HepG2 (cell line): ENCODE data around the gene PTGIS. TPM values are rescaled to one million over a fixed set of nuclear protein-coding genes. Genes with fewer than 3 reads are reported as not detected.

Experiments used
- ATAC-seq: fragments of 200-7000 bp; cut with Tn5 transposase; 3 replicates; pipeline ENCODE4 v1.9.1; 2020; ENCODE audit warnings: mild to moderate bottlenecking, moderate library complexity
- BruUV-seq: library from RNA; stranded (reverse); fragments of 400-500 nt; replicated peaks from 2 replicates; lab custom pipeline; 2021; lab: Mats Ljungman, UMichigan
- CTCF ChIA-PET: fragments of 300-600 bp; formaldehyde crosslinking; extraction: SDS; loops from one replicate; lab custom pipeline; 2021; ENCODE audit warnings: low total read pairs, inconsistent platforms, low intra/inter-chr PET ratio; lab: Yijun Ruan, JAX
- POLR2A ChIA-PET: fragments of 350-600 bp; sonication (Branson Sonifier 250); formaldehyde crosslinking; loops from one replicate; lab custom pipeline; 2020; ENCODE audit warnings: antibody characterized with exemption, inconsistent platforms; lab: Yijun Ruan, JAX
- DNase-seq: peaks from one replicate; pipeline ENCODE4 v3.0.0-alpha.2; 2015; ENCODE audit warnings: low spot score
- FAIRE-seq: peaks from 3 replicates; lab custom pipeline; 2011; peaks lifted over from hg19 to GRCh38; lab: Jason Lieb, UNC
- H2AFZ ChIP-seq: one replicate; pipeline ENCODE4 v1.6.1; 2011; ENCODE audit warnings: low read length, inconsistent platforms
- H3K27ac ChIP-seq: fragments of 300-600 bp; 3 replicates; pipeline ENCODE4 v1.8.0; 2011; ENCODE audit warnings: mixed run types, mild to moderate bottlenecking, mixed read lengths, low read length, inconsistent platforms; ENCODE audit not compliant: insufficient read depth; ENCODE audit errors: extremely low read length
- H3K27me3 ChIP-seq, 2 experiments: fragments of 200-600 bp in 1 of 2; 2 replicates in 1 of 2; 3 replicates in 1 of 2; pipeline versions ENCODE4 v1.6.0 to v1.8.0; 2011; ENCODE audit warnings: low read length in 2 of 2, mild to moderate bottlenecking in 2 of 2, moderate library complexity in 2 of 2, inconsistent platforms in 1 of 2; ENCODE audit not compliant: insufficient read depth in 2 of 2, control insufficient read depth in 1 of 2
- H3K36me3 ChIP-seq, 2 experiments: fragments of 200-600 bp in 1 of 2; replicated peaks in 1 of 2; 2 replicates in 1 of 2; 3 replicates in 1 of 2; pipeline versions ENCODE4 v1.5.1 to v1.8.0; 2011; ENCODE audit warnings: low read length in 2 of 2, inconsistent platforms in 1 of 2; ENCODE audit not compliant: insufficient read depth in 2 of 2, control insufficient read depth in 1 of 2
- H3K4me1 ChIP-seq: 2 replicates; pipeline ENCODE4 v1.5.1; 2012; ENCODE audit warnings: low read length, inconsistent platforms; ENCODE audit not compliant: insufficient read depth
- H3K4me2 ChIP-seq: 2 replicates; pipeline ENCODE4 v1.6.0; 2011; ENCODE audit warnings: low read depth, low read length, inconsistent platforms
- H3K4me3 ChIP-seq, 3 experiments: fragments of 200-600 bp in 1 of 3; sonication (generic), shearing (Covaris generic) in 1 of 3; replicated peaks in 1 of 3; 2 replicates each; pipeline ENCODE4 v1.5.1; 2011 to 2016; ENCODE audit warnings: low read length in 3 of 3, inconsistent platforms in 2 of 3, low read depth in 2 of 3, mild to moderate bottlenecking in 2 of 3, control low read depth in 1 of 3, mixed read lengths in 1 of 3; ENCODE audit not compliant: insufficient read depth in 1 of 3
- H3K79me2 ChIP-seq: one replicate; pipeline ENCODE4 v1.6.1; 2011; ENCODE audit warnings: low read length, inconsistent platforms; ENCODE audit not compliant: insufficient read depth
- H3K9ac ChIP-seq: 2 replicates; pipeline ENCODE4 v1.6.0; 2011; ENCODE audit warnings: mild to moderate bottlenecking, low read depth, low read length, inconsistent platforms; ENCODE audit not compliant: insufficient read depth
- H3K9me3 ChIP-seq: 2 replicates; pipeline ENCODE4 v1.5.1; 2012; ENCODE audit warnings: mild to moderate bottlenecking, low read length
- H4K20me1 ChIP-seq: 2 replicates; pipeline ENCODE4 v1.6.0; 2011; ENCODE audit warnings: inconsistent platforms, mild to moderate bottlenecking, low read length, moderate library complexity; ENCODE audit not compliant: insufficient read depth
- CEBPG ChIP-seq: IDR thresholded peaks from 2 replicates; pipeline ENCODE4 v1.6.1; 2016
- HDAC6 ChIP-seq: fragments of 200-600 bp; sonication (generic); IDR thresholded peaks from 2 replicates; pipeline ENCODE4 v1.7.0; 2017; ENCODE audit warnings: mild to moderate bottlenecking, antibody characterized with exemption, low read length, low read depth
- HNF4A ChIP-seq: sonication (generic); formaldehyde crosslinking; IDR thresholded peaks from 2 replicates; pipeline ENCODE4 v1.4.0; 2020; ENCODE audit warnings: missing genetic modification reagents
- MED1 ChIP-seq: sonication (generic); formaldehyde crosslinking; IDR thresholded peaks from 2 replicates; pipeline ENCODE4 v1.4.0; 2020; ENCODE audit warnings: missing genetic modification reagents
- NCOA5 ChIP-seq: sonication (generic); formaldehyde crosslinking; IDR thresholded peaks from 2 replicates; pipeline ENCODE4 v1.4.0; 2020; ENCODE audit warnings: missing genetic modification reagents
- NFRKB ChIP-seq: fragments of 450-650 bp; IDR thresholded peaks from 2 replicates; pipeline ENCODE4 v1.6.1; 2017
- PHF20 ChIP-seq: sonication (generic); formaldehyde crosslinking; IDR thresholded peaks from 2 replicates; pipeline ENCODE4 v1.5.0; 2020; ENCODE audit warnings: mild to moderate bottlenecking, missing genetic modification reagents
- PHF5A ChIP-seq: IDR thresholded peaks from one replicate; pipeline ENCODE4 v1.6.1; 2018; ENCODE audit warnings: low read depth, missing genetic modification reagents; ENCODE audit not compliant: unreplicated experiment
- PRDM15 ChIP-seq: sonication (generic); formaldehyde crosslinking; IDR thresholded peaks from 2 replicates; pipeline ENCODE4 v1.4.0; 2020; ENCODE audit warnings: missing genetic modification reagents
- RXRA ChIP-seq: sonication (generic); formaldehyde crosslinking; IDR thresholded peaks from 2 replicates; pipeline ENCODE4 v1.5.1; 2020; ENCODE audit warnings: missing genetic modification reagents
- SNAI1 ChIP-seq: sonication (generic); formaldehyde crosslinking; IDR thresholded peaks from 2 replicates; pipeline ENCODE4 v1.5.0; 2020; ENCODE audit warnings: mild to moderate bottlenecking, missing genetic modification reagents, borderline replicate concordance
- ZBTB34 ChIP-seq: sonication (generic); formaldehyde crosslinking; IDR thresholded peaks from 2 replicates; pipeline ENCODE4 v1.8.0; 2022; ENCODE audit warnings: mild to moderate bottlenecking, missing genetic modification reagents
- ZFP37 ChIP-seq: sonication (generic); formaldehyde crosslinking; IDR thresholded peaks from 2 replicates; pipeline ENCODE4 v1.4.0; 2020; ENCODE audit warnings: missing genetic modification reagents, borderline replicate concordance
- ZNF124 ChIP-seq: sonication (generic); formaldehyde crosslinking; IDR thresholded peaks from 2 replicates; pipeline ENCODE4 v1.4.0; 2020; ENCODE audit warnings: missing genetic modification reagents
- ZNF143 ChIP-seq: sonication (generic); formaldehyde crosslinking; IDR thresholded peaks from 2 replicates; pipeline ENCODE4 v1.4.0; 2020; ENCODE audit warnings: missing genetic modification reagents
- ZNF17 ChIP-seq: sonication (generic); formaldehyde crosslinking; IDR thresholded peaks from 2 replicates; pipeline ENCODE4 v1.5.0; 2020; ENCODE audit warnings: mild to moderate bottlenecking, missing genetic modification reagents
- ZNF276 ChIP-seq: sonication (generic); formaldehyde crosslinking; IDR thresholded peaks from 2 replicates; pipeline ENCODE4 v1.4.0; 2020; ENCODE audit warnings: mild to moderate bottlenecking, low read depth, missing genetic modification reagents
- ZNF343 ChIP-seq: sonication (generic); formaldehyde crosslinking; IDR thresholded peaks from 2 replicates; pipeline ENCODE4 v1.4.0; 2020; ENCODE audit warnings: mild to moderate bottlenecking, missing genetic modification reagents
- ZNF552 ChIP-seq: sonication (generic); formaldehyde crosslinking; IDR thresholded peaks from 2 replicates; pipeline ENCODE4 v1.9.0; 2022; ENCODE audit warnings: missing genetic modification reagents, mild to moderate bottlenecking, borderline replicate concordance
- ZNF691 ChIP-seq: sonication (generic); formaldehyde crosslinking; IDR thresholded peaks from 2 replicates; pipeline ENCODE4 v1.4.0; 2020; ENCODE audit warnings: missing genetic modification reagents, low read depth, mild to moderate bottlenecking, borderline replicate concordance
- WGBS: methylation state at CpG from one replicate; pipeline ENCODE4 v1.1.6; 2017; ENCODE audit warnings: low lambda C conversion rate; 5-methylcytosine and 5-hydroxymethylcytosine counted together
- in situ Hi-C: cut with HindIII; loops from 2 replicates; pipeline ENCODE4 v1.10.0; 2017; ENCODE audit warnings: low pct_unique_long_range_greater_than_20kb; ENCODE audit not compliant: extremely low pct_ligation_motif_present
- intact Hi-C: fragments of 100-400 bp; cut with micrococcal nuclease; formaldehyde crosslinking; loops from one replicate; pipeline ENCODE4 v1.10.0; 2022; ENCODE audit not compliant: unreplicated experiment
- polyA plus RNA-seq, 8 experiments: library from polyadenylated mRNA; depleted of rRNA in 3 of 8; stranded (reverse) in 7 of 8; unstranded in 1 of 8; fragments of >200 nt; fragmentation: Illumina TruSeq in 4 of 8; extraction: Trizol in 4 of 8; gene quantifications; 2 replicates each; pipeline versions ENCODE4 v1.2.1 to v1.2.3, GENCODE V29; 2011 to 2016; ENCODE audit warnings: low read depth in 4 of 8, missing spikeins in 1 of 8, mixed read lengths in 1 of 8; ENCODE audit not compliant: insufficient read depth in 1 of 8
- total RNA-seq, 5 experiments: library from RNA; depleted of rRNA; stranded (reverse); fragments of >200 nt; fragmentation: Illumina TruSeq; extraction: Trizol; gene quantifications; 2 replicates each; pipeline ENCODE4 v1.2.3, GENCODE V29; 2016; ENCODE audit warnings: low read depth in 1 of 5

PTGIS gene
- total and polyA plus RNA-seq, 2 of the 13 experiments (the other 11 are each of a cell fraction or from before 2014, with no cell fraction given) = not detected

GRCh38 chr20:49529470-49529869 lies 38.5 kb downstream of the PTGIS start:
- intact Hi-C loops (no loop called here), in situ Hi-C loops (no loop called here)
- no TSS peak for BruUV-seq
- Histone ChIP-seq H3K4me2 (no peak overlapping the region), H3K27me3 (no peaks in the 10 kb centered on the region), H3K9ac (no peak overlapping the region), H3K36me3 (no peaks in the 10 kb centered on the region), H2AFZ (no peak overlapping the region)
- no peak for DNase-seq
- CTCF ChIA-PET = interaction anchor here (9.6 kb wide), 1 partner anchor 196 kb away, joined by 198 read pairs; no protein-coding TSS in a partner anchor
- 37% methylated on average over 5 of the region's 5 CpGs for WGBS
- TF ChIP-seq ZNF343 (CRISPR knock-in tag) = no peak
- TF ChIP-seq NCOA5 = no peak
- TF ChIP-seq CEBPG (CRISPR knock-in tag) = no peak
- no peak for TF ChIP-seq NFRKB
- no peak for TF ChIP-seq PRDM15 (CRISPR knock-in tag)
- no peak for TF ChIP-seq MED1 (CRISPR knock-in tag)
- TF ChIP-seq ZFP37 = no peak
- no peak for TF ChIP-seq SNAI1
- TF ChIP-seq PHF20 = no peak
- no peak for TF ChIP-seq ZNF17
- no peak for TF ChIP-seq PHF5A (CRISPR knock-in tag)
- no peak for TF ChIP-seq HDAC6
- TF ChIP-seq ZNF691 (CRISPR knock-in tag) = no peak
- TF ChIP-seq ZNF143 (CRISPR knock-in tag) = no peak
- TF ChIP-seq RXRA (CRISPR knock-in tag) = no peak
- TF ChIP-seq ZNF276 = no peak
- TF ChIP-seq ZNF124 (CRISPR knock-in tag) = no peak
- no peak for TF ChIP-seq ZNF552
- TF ChIP-seq HNF4A (CRISPR knock-in tag) = no peak
- TF ChIP-seq ZBTB34 (CRISPR knock-in tag) = no peak
- TF ChIP-seq, all 625 proteins: peak for 0
- Histone ChIP-seq H4K20me1 (no peaks in the 10 kb centered on the region), H3K4me1 (no peaks in the 10 kb centered on the region), H3K9me3 (no peaks in the 10 kb centered on the region), H3K4me3 (no peak overlapping the region), H3K79me2 (no peaks in the 10 kb centered on the region), H3K27ac (no peak overlapping the region)
- POLR2A ChIA-PET = no interaction called here
- no peak for ATAC-seq
- FAIRE-seq = no peak
